Activated naive CD8-positive, alpha-beta T cell treated with anti-CD3 and anti-CD28 coated beads, Interleukin-2, amount 50 U/mL, for 24 hours (primary cell): ENCODE results near the gene SH3RF1.

Experiments
- ATAC-seq: fragments of 150-1000 bp; cut with Tn5 transposase; one replicate; pipeline ENCODE4 v1.10.0; 2021
- DNase-seq: peaks from one replicate; pipeline ENCODE4 v3.0.0; 2021
- H3K27ac Mint-ChIP-seq: one replicate; pipeline ENCODE4 v1.8.0; 2021; ENCODE audit warnings: mild to moderate bottlenecking, mixed read lengths
- H3K27me3 Mint-ChIP-seq: one replicate; pipeline ENCODE4 v1.8.0; 2021; ENCODE audit warnings: mixed read lengths
- H3K36me3 Mint-ChIP-seq: one replicate; pipeline ENCODE4 v1.8.0; 2021; ENCODE audit warnings: low read depth, mixed read lengths
- H3K4me1 Mint-ChIP-seq: one replicate; pipeline ENCODE4 v1.8.0; 2021; ENCODE audit warnings: mixed read lengths
- H3K4me3 Mint-ChIP-seq: one replicate; pipeline ENCODE4 v1.8.0; 2021; ENCODE audit warnings: mild to moderate bottlenecking, moderate library complexity, mixed read lengths
- H3K9me3 Mint-ChIP-seq: one replicate; pipeline ENCODE4 v1.8.0; 2021; ENCODE audit warnings: mixed read lengths

The SH3RF1 gene

DNA sequence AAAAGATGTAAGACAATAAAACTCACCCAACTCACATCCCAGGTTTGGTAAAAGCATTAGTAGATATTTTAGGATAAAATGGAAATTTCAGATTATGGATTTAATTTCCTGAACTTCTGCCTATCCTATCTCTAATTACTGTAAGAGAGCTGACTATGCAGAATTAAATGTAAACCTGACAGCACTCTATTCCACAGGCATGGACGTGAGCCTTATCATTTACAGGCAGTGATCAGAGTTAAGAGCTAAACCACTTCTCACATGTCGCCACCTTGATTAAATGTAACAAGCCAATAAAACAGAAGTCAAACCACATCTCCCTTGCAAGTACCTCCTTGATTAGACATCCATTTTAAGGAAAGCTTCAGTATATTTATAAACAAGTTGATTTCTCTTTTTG lies 163.2 kb downstream of the SH3RF1 start:
- Mint-ChIP-seq H3K27ac (no peak overlapping the region), H3K36me3 (no peaks in the 10 kb centered on the region), H3K4me1 (no peaks in the 10 kb centered on the region), H3K4me3 (no peak overlapping the region), H3K9me3 (no peaks in the 10 kb centered on the region), H3K27me3 (peaks cover 2% of the 10 kb centered on the region)
- ATAC-seq (no peak), DNase-seq (no peak)

DNA sequence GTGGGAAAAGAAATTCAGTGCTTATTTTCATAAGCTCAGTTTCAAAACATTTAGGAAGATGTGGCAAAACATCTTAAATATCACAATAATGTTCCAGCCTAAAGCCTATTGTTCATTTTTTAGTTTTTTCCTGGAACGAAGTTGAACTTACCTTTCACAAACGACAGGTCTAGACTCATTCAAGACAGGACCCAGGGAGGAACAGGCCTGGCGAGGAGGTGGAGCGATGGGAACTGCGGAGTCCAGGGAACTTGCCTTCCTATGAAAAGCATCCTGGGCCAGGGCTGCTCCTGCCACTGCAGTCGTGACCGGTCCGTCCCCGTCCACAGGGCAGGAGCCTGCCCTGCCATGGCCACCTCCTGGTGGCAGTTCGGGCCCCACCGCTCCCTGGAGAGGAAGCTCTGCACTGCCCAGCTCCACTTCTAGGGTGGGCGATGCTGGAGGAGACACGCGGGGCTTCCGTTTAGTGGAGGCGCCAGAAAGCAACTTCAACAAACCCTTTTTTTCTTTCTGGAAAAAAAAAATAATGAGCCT lies 164.0 kb downstream of the SH3RF1 start:
- DNase-seq (no peak), ATAC-seq (no peak)
- Mint-ChIP-seq H3K27ac (no peak overlapping the region), H3K4me1 (no peaks in the 10 kb centered on the region), H3K36me3 (no peaks in the 10 kb centered on the region), H3K27me3 (peaks cover 2% of the 10 kb centered on the region), H3K4me3 (no peak overlapping the region), H3K9me3 (no peaks in the 10 kb centered on the region)

DNA sequence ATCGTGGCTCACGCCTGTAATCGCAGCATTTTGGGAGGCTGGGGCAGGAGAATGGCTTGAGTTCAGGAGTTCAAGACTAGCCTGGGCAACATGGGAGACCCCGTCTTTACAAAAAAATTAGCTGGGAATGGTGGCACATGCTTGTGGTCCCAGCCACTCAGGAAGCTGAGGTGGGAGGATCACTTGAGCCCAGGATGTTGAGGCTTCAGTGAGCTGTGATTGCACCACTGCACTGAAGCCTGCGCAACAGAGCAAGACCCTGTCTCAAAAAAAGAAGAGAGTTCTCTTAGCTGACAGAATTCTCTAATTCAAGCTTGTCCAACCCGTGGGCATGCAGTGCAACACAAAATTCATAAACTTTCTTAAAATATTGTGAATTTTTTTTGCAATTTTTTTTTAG lies 165.1 kb downstream of the SH3RF1 start:
- no peak overlapping the region for H3K4me3 Mint-ChIP-seq

DNA sequence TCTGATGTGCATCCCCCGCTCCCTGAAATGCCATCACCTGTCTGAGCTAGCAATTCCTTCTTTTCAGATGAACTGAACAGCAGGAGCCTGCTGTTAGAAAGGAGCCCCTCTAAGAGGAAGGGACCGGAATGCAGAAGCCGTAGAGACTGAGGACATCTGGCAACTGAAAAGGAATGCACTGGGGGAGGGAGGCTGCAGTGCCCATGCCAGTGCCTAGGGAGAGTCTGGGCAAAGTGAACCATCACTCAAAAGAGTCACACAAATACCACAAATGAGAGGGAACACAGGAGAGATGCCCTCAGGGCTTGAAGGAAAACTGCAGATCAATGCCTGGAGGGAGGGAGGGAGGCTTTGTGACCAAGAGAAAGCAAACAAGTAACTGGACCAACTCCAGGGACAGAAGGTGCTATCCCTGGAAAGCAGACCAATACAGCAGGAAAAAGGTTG lies 166.8 kb downstream of the SH3RF1 start:
- Mint-ChIP-seq H3K36me3 (no peaks in the 10 kb centered on the region), H3K4me3 (no peak overlapping the region), H3K27me3 (peaks cover 2% of the 10 kb centered on the region), H3K4me1 (no peaks in the 10 kb centered on the region), H3K27ac (no peak overlapping the region), H3K9me3 (no peaks in the 10 kb centered on the region)
- ATAC-seq (no peak), DNase-seq (no peak)

More for the DNA sequence above, 165.1 kb downstream of the SH3RF1 start:
- no peaks in the 10 kb centered on the region for H3K36me3 Mint-ChIP-seq
- H3K27ac Mint-ChIP-seq: no peak overlapping the region
- peaks cover 2% of the 10 kb centered on the region for H3K27me3 Mint-ChIP-seq
- H3K9me3 Mint-ChIP-seq: no peaks in the 10 kb centered on the region
- DNase-seq (no peak), ATAC-seq (no peak)
- H3K4me1 Mint-ChIP-seq: no peaks in the 10 kb centered on the region

DNA sequence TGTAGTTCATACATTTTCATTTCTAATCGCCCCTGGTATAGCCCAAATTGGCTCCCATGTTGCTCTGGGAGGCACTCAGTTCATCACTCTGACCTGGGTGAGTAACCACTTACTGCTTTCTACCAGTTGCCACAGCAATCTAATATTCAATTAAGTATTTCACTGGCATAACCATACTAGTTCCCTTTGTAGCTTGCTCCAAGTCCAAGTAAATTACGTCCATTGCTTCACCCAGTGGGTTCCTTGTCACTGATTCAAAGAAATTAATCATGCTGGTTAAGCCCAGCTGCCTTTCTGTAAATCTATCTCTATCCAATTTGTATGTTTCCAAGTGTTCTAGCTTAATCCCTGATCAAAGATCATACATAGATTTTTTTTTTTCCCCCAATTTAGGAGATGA lies 168.7 kb downstream of the SH3RF1 start:
- Mint-ChIP-seq H3K27me3 (peaks cover 2% of the 10 kb centered on the region), H3K4me3 (no peak overlapping the region), H3K36me3 (no peaks in the 10 kb centered on the region), H3K9me3 (no peaks in the 10 kb centered on the region), H3K27ac (no peak overlapping the region), H3K4me1 (peaks cover 12% of the 10 kb centered on the region)
- no peak for DNase-seq
- no peak for ATAC-seq

DNA sequence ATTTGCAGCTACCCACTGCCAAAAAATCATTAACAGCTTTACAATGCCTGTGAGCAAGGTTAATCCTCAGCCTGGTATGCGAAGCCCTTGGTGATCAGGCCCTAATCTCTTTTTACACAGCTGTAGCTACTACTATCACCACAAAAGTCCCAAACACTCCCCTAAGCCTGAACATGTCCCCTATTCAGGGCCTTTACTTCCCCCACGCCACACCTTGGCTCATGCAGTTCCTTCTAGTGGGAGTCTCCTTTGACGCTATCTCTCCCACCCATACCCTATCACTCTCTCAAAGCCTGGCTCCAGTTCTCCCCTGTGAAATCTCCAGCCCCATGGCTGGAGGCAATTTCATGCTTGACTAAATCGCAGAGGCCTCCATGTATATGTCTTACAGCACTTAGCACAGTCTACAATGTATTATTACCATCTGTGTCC lies 170.1 kb downstream of the SH3RF1 start:
- Mint-ChIP-seq H3K27me3 (peaks cover 2% of the 10 kb centered on the region), H3K4me3 (no peak overlapping the region), H3K4me1 (peaks cover 12% of the 10 kb centered on the region), H3K9me3 (no peaks in the 10 kb centered on the region), H3K27ac (no peak overlapping the region), H3K36me3 (no peaks in the 10 kb centered on the region)
- DNase-seq (no peak), ATAC-seq (no peak)

DNA sequence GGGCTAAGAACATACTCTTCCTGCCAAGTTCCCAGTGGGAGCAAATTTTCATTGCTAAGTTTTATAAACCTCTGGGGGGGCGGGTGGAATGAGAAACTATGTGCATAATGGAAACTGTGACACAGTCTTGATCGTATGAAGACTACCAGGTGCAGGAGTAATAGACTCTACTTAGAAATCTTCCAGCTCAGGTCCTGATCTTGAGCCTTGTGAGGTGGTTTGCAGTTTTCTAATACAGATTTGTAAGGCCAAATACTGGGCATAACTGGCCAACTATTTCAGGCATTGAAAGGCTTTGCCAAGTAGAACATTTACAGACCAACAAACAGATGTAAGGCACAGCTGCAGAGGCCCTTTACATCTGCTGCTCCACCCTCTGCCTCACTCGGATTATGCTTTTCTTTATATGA lies 171.0 kb downstream of the SH3RF1 start:
- Mint-ChIP-seq H3K27ac (no peak overlapping the region), H3K4me3 (no peak overlapping the region), H3K27me3 (peaks cover 2% of the 10 kb centered on the region), H3K9me3 (no peaks in the 10 kb centered on the region), H3K36me3 (no peaks in the 10 kb centered on the region), H3K4me1 (peaks cover 12% of the 10 kb centered on the region)
- no peak for DNase-seq
- peak; percentile 50 for ATAC-seq

DNA sequence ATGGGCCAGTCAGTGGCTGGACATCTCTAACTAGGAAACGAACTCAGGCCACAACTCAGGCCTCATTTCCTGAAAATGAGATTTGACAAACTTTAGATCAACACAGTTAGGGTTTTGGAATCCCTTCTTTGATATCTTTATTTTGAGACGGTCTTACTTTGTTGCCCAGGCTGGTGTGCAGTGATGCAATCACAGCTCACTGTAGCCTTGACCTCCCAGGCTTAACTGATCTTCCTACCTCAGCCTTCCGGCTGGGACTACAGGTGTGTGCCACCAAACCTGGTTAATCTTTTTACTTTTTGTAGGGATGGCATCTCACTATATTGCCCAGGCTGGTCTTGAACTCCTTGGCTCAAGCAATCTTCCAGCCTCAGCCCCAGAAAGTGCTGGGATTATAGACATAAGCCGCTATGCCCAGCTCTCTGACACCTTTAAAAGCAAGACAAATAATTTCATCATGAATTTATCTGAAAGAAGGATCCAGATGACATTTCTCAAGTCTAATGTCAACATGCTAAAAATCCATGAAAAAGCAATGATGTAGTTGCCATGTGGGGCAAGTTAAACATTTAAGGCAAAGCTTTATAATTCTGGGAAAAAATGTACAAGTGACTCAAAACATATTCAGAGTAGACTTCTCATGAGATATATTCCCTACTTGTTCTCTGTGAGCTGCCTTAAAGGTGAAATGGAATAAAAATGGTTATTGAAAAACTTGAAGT lies 171.6 kb downstream of the SH3RF1 start:
- DNase-seq (no peak), ATAC-seq (no peak)
- H3K9me3 Mint-ChIP-seq: no peaks in the 10 kb centered on the region
- H3K4me3 Mint-ChIP-seq: no peak overlapping the region
- no peaks in the 10 kb centered on the region for H3K36me3 Mint-ChIP-seq
- H3K27me3 Mint-ChIP-seq: no peaks in the 10 kb centered on the region
- no peak overlapping the region for H3K27ac Mint-ChIP-seq
- H3K4me1 Mint-ChIP-seq: peaks cover 12% of the 10 kb centered on the region

DNA sequence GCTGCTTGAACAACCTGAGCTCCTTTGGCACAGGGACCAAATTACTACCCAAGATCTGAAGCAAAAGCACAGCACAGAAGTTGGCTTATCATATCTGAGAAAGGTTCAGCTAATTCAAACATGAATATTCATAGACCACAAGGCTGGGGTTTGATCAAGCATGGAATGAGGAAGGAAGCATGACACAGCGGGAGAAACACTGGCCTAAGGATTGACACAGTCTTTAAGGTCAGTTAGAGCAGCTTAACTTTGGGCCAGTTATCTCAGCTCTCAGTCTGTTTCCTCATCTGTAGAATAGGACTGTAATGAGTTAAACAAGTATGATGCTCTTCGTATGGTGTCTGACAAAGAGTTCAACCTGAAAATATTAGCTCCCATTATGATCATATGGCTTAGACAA lies 172.2 kb downstream of the SH3RF1 start:
- H3K4me3 Mint-ChIP-seq: no peak overlapping the region
- H3K36me3 Mint-ChIP-seq: no peaks in the 10 kb centered on the region
- no peaks in the 10 kb centered on the region for H3K27me3 Mint-ChIP-seq
- H3K4me1 Mint-ChIP-seq: peaks cover 12% of the 10 kb centered on the region
- H3K9me3 Mint-ChIP-seq: no peaks in the 10 kb centered on the region
- no peak for DNase-seq
- H3K27ac Mint-ChIP-seq: no peak overlapping the region
- ATAC-seq: peak; percentile 13

DNA sequence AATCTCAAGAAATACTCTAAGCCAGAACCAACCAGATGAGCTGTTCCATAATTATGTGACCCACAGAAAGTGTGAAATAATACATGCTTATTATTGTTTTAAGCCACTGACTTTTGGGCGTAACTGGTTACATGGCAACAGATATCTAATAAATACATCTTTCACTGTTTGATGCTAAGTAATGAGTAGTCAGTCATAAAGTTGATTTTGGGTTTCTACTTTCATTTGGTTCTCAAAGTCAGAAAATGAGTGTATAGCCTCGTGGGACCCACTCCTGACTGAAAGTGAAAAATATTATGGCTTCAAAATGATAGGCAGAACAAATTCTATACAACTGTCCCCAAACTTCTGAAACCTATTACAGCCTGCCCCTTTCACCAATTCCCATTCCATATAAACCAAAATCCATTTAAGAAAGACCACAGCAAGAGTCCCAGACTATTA lies 172.7 kb downstream of the SH3RF1 start:
- no peaks in the 10 kb centered on the region for H3K27me3 Mint-ChIP-seq
- ATAC-seq: peak; percentile 38
- H3K9me3 Mint-ChIP-seq: no peaks in the 10 kb centered on the region
- peaks cover 12% of the 10 kb centered on the region for H3K4me1 Mint-ChIP-seq
- no peak overlapping the region for H3K4me3 Mint-ChIP-seq
- DNase-seq: no peak
- H3K36me3 Mint-ChIP-seq: no peaks in the 10 kb centered on the region
- H3K27ac Mint-ChIP-seq: no peak overlapping the region

DNA sequence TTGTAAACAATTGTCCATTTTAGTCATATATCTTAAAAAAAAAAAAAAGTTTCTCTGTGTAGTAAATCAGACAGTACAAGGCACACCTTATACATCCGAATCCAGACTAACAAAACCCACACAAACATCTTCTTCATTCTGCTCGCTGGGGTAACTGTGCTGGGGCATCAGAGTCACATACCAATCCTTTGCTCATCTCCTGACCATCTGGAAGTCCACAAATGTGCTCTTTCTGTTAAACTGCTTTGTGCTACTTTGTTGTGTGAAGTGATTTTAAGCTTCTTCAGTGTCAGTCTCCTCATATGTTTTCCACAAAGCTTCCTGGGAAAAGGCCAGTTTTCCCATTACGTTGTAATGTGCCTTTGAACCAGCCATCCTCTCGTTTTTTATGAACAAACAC lies 174.5 kb downstream of the SH3RF1 start:
- Mint-ChIP-seq H3K4me1 (peaks cover 12% of the 10 kb centered on the region), H3K36me3 (no peaks in the 10 kb centered on the region)
- no peak for DNase-seq

DNA sequence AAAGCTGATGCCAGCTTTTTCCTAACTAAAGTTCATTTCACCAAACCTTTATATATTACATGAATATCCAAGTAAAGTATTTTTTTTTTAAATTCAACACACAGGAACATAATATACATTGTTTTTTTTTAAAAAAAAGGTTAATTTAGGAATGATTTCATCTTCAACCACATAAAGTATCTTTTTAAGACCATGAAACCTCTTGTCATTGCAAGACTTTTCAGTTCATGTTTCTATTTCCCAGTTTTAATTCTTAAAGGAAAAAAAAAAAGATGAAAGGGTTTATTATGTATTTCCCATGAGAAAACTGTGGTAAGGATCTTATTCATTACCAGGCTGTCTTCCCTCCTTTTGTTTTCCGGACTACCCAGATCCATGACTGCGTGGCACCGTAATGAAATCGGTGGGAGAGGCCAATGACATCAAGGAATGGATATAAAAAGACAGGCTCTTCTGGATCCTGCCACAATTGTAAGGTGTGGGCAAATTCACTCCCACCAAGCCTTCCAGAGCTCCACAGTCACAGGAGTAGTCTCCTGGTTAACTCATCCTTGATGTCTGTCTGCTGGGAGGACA lies 176.0 kb downstream of the SH3RF1 start:
- ATAC-seq: no peak
- H3K27me3 Mint-ChIP-seq: no peaks in the 10 kb centered on the region
- H3K4me1 Mint-ChIP-seq: peaks cover 12% of the 10 kb centered on the region
- no peak overlapping the region for H3K4me3 Mint-ChIP-seq
- no peaks in the 10 kb centered on the region for H3K36me3 Mint-ChIP-seq
- H3K27ac Mint-ChIP-seq: no peak overlapping the region
- no peak for DNase-seq
- H3K9me3 Mint-ChIP-seq: peaks cover 7% of the 10 kb centered on the region

More for the DNA sequence above, 174.5 kb downstream of the SH3RF1 start:
- no peak overlapping the region for H3K4me3 Mint-ChIP-seq
- no peaks in the 10 kb centered on the region for H3K9me3 Mint-ChIP-seq
- H3K27ac Mint-ChIP-seq: no peak overlapping the region
- H3K27me3 Mint-ChIP-seq: no peaks in the 10 kb centered on the region
- ATAC-seq: no peak

DNA sequence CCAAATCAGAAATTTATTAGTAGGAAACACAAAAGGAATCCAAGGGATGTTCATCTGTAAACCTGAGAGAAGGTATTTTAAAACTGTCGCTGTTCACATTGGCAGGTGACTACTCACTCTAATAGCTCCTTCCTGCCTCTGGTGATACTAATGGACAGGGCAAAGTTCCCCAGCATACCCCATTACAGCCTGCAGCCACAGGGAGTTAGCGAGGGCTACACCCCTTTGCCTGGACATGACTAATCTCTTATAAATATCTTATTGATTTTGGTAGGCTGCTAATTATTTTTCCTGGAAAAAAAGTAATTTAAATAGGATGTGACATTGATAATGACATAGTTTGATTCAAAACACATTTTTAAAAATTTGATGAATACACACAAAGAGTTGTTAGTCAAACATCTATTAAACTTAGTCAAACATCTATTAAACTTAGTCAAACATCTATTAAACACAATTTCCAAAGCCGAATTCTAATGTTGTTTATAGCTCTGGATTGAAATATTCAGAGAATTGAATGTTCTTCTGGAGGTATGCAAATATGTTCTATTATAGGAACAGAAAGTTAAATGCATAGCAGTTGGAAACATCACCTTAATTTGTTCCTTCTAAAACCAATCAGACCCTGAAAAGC lies 177.8 kb downstream of the SH3RF1 start:
- Mint-ChIP-seq H3K9me3 (peaks cover 12% of the 10 kb centered on the region), H3K36me3 (no peaks in the 10 kb centered on the region), H3K27me3 (no peaks in the 10 kb centered on the region), H3K27ac (no peak overlapping the region), H3K4me3 (no peak overlapping the region), H3K4me1 (peaks cover 5% of the 10 kb centered on the region)
- DNase-seq: no peak
- ATAC-seq: no peak

DNA sequence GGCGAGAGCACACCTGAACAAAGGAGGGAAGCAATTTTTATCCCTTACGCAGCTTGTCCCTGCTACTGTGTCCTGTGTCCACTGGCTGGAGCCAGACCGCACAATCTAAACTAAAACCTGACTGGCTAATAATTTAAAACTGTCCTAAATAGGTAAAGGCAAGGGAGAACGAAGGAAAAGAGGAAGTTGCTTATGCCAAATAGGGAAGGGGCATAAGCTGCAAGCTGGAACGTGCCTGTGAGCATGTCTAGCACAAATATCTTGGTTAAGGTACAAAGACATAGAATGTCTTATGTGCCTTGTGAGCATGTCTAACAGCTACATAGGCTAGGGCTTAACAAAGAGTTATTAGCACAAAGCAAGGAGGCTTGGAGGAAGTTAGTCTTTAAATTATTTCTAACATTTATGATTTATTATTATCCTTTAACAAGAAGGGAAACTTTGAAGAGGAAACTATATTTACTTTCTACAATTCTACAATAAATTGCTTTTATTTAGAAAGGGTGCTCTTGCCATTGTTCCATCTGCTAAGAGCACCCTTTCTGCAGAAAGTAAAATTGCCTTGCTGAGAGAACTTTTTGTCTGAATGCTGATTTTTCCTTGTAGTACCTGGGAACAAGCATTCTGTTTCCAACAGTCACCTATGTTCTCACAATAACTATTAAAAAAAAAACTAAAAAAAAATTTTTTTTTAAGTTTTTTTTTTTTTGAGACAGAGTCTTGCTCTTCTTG lies 180.1 kb downstream of the SH3RF1 start:
- peaks cover 12% of the 10 kb centered on the region for H3K9me3 Mint-ChIP-seq
- H3K27me3 Mint-ChIP-seq: no peaks in the 10 kb centered on the region
- H3K36me3 Mint-ChIP-seq: no peaks in the 10 kb centered on the region
- H3K27ac Mint-ChIP-seq: no peak overlapping the region
- H3K4me3 Mint-ChIP-seq: no peak overlapping the region
- H3K4me1 Mint-ChIP-seq: no peaks in the 10 kb centered on the region
- ATAC-seq (no peak), DNase-seq (no peak)
